ENCODE results near the gene RAD51B.

The RAD51B gene

GRCh38 chr14:68390741-68391140 lies 571.2 kb downstream of the RAD51B start:
- no peak for TF ChIP-seq CTCF (IDR thresholded peaks at IDR 0.05; ENCODE audit: insufficient read depth, low read length, poor library complexity, severe bottlenecking)
- DNase-seq (ENCODE audit: extremely low read depth, insufficient read length), result no peak

DNA sequence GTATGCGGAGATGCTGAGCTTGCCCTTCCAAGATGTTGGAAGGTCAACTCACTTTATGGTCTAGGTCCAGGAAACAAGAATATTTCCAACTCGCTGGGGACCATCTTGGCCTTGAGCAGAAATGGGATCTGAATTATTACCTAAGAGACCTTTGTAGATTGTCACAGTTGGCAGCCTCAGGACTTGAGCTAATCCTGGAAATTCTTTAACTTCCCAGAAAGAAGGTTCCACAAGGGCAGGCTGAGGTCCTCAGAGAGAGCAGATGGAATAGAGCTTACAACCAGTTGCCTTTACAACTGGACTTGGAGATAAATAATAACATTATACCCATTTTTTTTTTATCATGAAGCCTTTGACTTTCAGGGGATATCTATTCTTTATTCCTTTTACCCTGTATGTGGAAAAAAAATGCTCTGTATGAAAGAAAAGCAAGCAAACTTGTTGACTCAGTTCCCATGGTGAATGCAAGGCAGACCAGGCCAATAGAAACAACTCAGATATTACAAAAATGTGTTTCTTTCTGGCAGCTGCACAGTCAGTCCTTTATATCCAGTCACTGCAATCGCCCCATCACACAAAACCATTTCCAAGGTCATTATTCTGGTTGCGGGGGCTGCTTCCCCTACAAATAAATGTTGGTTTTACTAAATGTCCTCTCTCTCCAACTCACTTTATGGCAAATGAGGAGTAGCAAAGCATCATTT lies 571.9 kb downstream of the RAD51B start:
- no peak for DNase-seq (ENCODE audit: extremely low read depth, insufficient read length)
- no peaks in the 10 kb centered on the region for H3K27me3 ChIP-seq (replicated peaks; ENCODE audit: control insufficient read depth, insufficient read depth, low read length)
- no peak overlapping the region for H3K4me3 ChIP-seq (replicated peaks; ENCODE audit: low read depth, low read length)
- no peak for TF ChIP-seq CTCF (IDR thresholded peaks at IDR 0.05; ENCODE audit: insufficient read depth, low read length, poor library complexity, severe bottlenecking)
- H3K36me3 ChIP-seq (ENCODE audit: control insufficient read depth, insufficient read depth, low read length), result no peaks in the 10 kb centered on the region

More at GRCh38 chr14:68390741-68391140, 571.2 kb downstream of the RAD51B start:
- Histone ChIP-seq H3K4me3 (replicated peaks; ENCODE audit: low read depth, low read length) (no peak overlapping the region), H3K27me3 (replicated peaks; ENCODE audit: control insufficient read depth, insufficient read depth, low read length) (no peaks in the 10 kb centered on the region), H3K36me3 (ENCODE audit: control insufficient read depth, insufficient read depth, low read length) (no peaks in the 10 kb centered on the region)

DNA sequence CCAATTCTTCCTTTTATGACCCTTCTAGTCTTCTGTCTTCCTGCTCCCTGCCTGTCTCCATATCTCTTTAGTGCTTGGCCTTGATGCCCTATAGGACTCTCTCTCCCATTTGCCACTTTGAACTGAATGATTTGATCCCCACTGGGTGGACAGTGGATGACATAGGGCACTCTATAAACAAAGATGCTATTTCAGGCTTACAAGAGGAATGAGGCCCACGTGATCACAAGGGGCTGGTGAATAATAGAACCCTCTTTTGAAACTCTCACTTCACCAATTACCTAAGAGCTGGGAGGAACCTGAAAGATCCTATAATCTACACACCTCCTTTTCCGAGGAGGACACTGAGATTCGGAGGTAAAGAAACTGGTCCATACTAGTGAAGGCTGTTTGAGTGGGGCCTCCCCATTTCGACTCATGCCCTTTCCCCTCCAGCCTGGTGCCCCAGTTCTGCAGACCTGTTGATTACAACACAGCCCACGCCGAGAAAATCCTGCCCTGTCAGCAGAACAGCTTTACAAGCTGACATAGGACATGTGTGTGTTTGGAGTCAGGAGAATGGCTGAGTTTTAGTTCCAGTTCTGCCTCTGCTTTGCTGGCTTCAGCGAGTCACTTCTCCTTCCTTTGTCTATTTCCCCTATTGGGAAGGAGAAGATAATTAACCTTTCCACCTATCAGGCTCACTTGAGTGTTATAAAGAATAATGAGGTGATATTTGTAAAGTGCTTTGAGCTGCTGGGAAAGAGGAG lies 573.0 kb downstream of the RAD51B start:
- Histone ChIP-seq H3K4me3 (replicated peaks; ENCODE audit: low read depth, low read length) (no peak overlapping the region), H3K27me3 (replicated peaks; ENCODE audit: control insufficient read depth, insufficient read depth, low read length) (no peaks in the 10 kb centered on the region), H3K36me3 (ENCODE audit: control insufficient read depth, insufficient read depth, low read length) (no peaks in the 10 kb centered on the region)
- TF ChIP-seq CTCF (IDR thresholded peaks at IDR 0.05; ENCODE audit: insufficient read depth, low read length, poor library complexity, severe bottlenecking), result no peak
- no peak for DNase-seq (ENCODE audit: extremely low read depth, insufficient read length)

GRCh38 chr14:68393259-68393658 lies 573.7 kb downstream of the RAD51B start:
- H3K27me3 ChIP-seq (replicated peaks; ENCODE audit: control insufficient read depth, insufficient read depth, low read length), result no peaks in the 10 kb centered on the region
- H3K4me3 ChIP-seq (replicated peaks; ENCODE audit: low read depth, low read length), result no peak overlapping the region
- H3K36me3 ChIP-seq (ENCODE audit: control insufficient read depth, insufficient read depth, low read length), result no peaks in the 10 kb centered on the region
- TF ChIP-seq CTCF (IDR thresholded peaks at IDR 0.05; ENCODE audit: insufficient read depth, low read length, poor library complexity, severe bottlenecking), result no peak
- DNase-seq (ENCODE audit: extremely low read depth, insufficient read length), result no peak

DNA sequence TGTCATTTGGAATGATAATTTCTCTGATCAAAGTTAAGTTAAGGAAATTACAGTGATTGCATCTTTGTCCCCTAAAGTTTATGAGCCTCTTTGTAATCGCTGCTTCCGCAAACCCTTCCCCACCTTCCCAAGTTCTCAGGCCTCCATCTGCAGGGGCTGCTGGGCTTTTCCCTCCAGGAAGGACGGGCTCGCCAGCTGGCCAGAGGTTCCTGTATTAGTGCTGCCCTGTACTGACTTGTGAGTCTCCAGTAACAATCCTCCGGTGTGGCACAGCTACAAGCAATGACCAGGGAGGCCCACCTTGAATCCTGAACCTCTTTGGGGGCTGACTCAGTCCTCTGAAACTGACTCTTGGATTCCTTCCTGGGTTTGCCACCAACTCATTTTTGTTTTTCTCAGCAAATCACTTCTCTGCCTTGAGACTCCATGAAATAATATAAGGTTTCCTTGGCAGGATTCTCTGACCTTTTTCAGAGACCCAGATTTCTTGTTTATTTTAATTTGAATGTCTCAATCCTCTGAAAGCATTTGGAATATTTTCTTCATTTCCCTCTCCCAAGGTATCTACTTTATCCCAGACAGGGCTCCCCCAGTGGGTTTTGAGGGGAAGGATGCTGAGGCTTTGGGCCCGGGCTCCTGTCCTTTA lies 574.7 kb downstream of the RAD51B start:
- H3K36me3 ChIP-seq (ENCODE audit: control insufficient read depth, insufficient read depth, low read length), result no peaks in the 10 kb centered on the region
- no peaks in the 10 kb centered on the region for H3K27me3 ChIP-seq (replicated peaks; ENCODE audit: control insufficient read depth, insufficient read depth, low read length)
- DNase-seq (ENCODE audit: extremely low read depth, insufficient read length), result no peak
- TF ChIP-seq CTCF (IDR thresholded peaks at IDR 0.05; ENCODE audit: insufficient read depth, low read length, poor library complexity, severe bottlenecking), result no peak
- no peak overlapping the region for H3K4me3 ChIP-seq (replicated peaks; ENCODE audit: low read depth, low read length)
